Stimulated activated CD8-positive, alpha-beta memory T cell treated with anti-CD3 and anti-CD28 coated beads, Interleukin-12 subunit alpha, Interleukin-12 subunit beta, amount 100 ng/mL, for 4 hours (primary cell): ENCODE results near the gene CRELD2.

Source experiments
- DNase-seq: peaks from one replicate; pipeline ENCODE4 v3.0.0-alpha.2; 2020; ENCODE audit warnings: low read depth

Gene CRELD2

DNA sequence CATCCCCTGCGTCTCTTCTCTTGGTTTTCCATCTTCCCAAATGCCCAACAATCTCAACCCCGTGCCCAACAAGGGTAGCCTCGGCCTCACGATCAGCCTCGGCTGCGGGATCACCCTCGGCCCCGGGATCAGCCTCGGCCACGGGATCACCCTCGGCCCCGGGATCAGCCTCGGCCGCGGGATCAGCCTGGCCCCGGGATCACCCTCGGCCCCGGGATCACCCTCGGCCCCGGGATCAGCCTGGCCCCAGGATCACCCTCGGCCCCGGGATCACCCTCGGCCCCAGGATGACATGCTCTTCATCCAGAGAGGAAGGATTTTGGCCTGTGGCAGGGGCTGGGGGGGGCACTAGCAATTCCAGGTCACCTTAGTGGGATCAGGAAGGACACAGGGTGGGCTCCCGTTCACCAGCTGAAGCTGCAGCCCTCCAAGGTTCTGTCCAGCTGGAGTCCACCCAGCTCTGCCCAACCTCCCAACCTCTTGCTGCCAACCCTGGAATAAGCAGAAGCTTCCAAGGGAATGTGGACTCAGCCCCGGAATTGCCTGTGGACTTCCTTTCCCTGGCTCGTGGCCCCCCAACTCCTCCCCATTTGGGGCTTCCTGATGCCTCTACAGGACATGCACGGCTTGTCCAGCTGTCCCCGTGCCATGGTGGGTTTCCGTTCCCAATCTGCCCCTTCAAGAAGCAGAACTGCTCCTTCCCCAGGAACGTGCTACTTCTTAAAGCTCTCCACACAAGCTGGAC is 6.4 kb upstream of the CRELD2 start:
- no peak for DNase-seq

DNA sequence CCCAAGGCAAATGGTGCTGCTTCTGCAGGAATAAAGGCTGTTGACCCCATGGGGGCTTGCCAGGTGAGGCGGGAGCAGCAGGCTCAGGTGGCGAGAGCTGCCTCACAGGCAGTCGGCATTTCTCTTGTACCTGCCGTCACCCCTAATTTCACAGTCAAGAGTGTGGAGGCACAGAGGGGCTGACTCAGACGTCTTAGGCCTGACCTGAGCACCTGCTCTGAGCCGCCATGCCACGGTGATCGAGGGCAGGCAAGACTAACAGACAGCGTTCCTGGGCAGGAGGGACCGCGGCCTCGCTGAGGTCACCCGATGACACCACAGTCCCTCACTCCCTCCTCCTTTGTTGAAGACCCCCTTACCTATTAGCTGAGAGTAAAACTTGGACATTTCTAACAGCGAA is 5.4 kb upstream of the CRELD2 start:
- no peak for DNase-seq

DNA sequence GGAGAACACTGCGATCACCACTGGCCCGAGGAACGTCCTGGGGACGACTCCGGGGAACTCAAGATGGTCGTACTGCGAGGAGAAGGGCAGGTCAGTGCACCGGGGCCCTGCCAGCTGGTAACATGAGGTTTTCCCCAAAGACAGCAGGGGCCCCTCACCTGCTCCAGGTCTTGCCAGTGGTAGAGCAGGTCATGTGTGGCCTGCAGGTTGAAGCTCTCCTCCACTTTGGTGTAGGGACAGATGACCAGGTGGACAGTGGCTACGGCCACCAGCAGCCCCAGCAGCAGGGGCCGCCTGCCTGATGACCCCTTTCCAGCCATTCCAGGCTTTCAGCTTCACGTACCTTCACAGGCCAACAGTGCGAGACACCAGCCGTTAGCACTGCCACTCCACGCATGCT is 5.0 kb upstream of the CRELD2 start:
- DNase-seq: no peak

DNA sequence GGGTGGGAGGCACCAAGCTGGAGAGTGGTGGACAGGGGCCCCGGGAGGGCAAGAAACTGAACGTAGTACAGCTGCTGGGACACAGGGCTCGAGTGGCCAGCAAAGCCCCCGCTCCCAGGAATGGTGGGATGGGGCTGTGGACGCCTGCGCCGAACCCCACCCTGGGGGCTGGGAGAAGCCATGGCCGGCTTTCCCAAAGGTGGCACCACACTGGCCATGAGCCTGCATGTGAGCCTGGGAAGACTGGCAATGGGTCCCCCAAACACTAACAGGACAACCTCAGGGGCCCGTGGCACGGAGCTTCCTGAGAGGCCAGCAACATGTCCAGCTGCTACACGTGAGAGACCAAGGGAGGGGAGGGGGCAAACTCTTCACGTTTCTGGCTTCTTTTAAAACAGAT is 4.2 kb upstream of the CRELD2 start:
- no peak for DNase-seq

DNA sequence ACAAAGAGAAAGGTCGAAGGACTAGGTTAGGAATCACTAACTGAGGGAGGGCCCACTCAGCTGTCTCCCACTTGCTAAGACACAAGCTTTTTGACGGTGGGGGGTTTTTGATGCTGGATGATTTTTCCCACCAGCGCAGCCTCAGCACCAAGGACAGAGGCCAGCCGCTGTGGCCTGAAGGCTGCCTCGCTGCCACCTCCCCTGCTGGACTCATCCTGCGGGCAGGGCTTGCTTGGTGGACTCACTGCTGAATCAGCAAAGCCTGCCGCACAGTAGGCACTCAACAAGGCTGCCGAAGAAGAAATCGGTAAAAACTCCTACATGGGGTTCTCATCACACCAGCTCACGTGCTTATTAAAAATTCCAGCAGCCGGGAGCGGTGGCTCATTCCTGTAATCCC is 2.8 kb upstream of the CRELD2 start:
- DNase-seq: no peak

DNA sequence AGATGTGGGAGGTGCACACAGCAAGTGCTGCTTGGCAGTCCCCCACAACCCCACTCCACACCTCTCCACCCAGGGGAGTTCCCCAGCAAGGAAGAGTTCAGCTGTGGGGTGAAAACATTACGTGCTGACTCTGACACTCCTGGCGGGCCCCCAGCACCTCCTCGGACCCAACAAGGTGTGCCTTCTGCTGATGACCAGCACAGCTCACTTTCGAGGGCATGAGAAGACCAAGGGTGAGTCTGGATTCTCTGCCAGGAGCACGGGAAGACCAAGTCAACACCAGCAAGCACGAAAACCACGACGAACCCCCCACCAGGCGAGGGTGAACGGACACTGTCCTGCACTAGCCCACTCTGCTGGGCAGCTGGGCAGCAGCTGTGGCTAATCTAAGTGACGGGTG is 1.6 kb upstream of the CRELD2 start:
- DNase-seq: no peak

DNA sequence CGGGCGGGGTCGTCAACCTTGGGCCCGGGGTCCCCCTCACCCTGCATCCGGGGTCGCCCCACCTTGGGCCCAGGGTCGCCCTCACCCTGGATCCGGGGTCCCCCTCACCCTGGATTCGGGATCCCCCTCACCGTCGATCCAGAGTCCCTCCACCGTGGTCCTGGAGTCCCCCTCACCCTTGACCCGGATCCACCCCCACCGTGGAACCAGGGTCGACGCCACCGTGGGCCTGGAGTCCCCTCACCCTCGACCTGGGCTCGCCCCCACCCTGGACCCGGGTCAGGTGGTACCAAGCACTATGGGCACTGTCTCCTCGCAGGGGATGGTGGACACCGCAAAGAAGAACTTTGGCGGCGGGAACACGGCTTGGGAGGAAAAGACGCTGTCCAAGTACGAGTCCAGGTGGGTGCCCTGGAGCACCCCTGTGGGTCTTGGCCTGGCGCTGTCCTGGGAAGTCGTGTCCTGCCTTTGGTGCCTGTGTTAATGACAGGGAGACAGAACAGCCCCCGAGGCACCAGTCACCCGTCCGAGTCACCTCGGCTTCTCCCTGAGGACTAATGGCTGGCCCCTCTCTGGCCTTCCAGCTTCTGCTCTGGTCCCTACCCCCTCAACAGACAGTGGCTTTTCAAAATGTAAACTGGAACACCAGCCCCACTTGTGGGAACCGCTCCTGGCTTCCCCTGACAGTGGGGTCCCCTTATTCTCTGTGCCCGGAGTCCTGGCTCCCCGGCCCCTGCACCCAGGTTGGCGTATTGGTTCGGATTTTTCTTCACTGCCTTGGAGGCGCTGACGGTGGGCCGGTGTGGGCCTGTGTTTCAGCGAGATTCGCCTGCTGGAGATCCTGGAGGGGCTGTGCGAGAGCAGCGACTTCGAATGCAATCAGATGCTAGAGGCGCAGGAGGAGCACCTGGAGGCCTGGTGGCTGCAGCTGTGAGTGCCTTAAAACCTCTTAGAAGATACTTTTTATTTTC is 762 bp downstream of the CRELD2 start:
- DNase-seq: no peak

DNA sequence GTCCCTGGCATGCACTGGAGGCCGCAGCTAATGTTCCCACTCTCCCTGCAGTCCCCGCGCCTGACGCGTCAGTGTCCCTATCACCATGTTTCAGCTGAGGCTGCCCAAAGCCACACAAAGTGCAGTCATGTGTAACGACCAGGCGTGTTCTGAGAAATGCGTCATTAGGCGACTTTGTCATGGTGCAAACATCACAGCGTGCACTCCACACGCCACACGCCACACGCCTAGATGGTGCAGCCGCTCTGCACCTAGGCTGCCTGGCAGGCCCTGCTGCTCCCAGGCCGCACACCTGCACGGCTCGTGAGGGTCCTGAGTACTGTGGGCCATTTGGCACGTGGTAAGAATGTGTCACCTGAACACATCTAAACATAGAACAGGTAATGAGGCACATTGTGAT is 2.4 kb downstream of the CRELD2 start:
- DNase-seq: no peak

DNA sequence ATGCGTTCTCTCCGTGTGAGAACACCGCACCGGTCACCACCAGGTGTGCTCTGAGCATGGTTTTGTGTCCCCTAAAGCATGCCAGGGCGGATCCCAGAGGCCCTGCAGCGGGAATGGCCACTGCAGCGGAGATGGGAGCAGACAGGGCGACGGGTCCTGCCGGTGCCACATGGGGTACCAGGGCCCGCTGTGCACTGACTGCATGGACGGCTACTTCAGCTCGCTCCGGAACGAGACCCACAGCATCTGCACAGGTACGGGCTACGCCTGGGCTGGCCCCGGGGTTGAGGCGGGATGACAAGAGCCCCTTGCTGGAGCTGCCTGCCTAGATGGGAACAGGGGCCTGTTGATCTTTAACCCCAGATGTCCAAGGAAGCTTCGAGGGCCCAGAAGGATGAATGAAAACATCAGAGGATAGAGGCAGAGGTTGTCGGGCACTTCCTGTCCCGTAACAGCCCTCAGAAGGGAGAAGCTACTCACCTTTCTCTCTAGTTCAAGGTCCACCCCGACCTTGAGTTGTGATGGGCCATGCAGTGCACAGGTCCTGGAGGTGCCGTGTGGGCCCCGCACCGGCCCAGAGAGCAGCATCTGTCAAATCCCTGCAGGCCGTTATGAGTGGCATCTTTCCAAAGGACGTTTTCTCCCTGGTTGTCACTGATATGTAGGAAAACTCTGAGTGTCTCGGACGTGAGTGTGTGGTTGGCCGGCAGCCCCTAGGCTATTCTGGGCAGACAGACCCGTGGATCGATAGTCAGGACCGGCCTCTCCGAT is 3.3 kb downstream of the CRELD2 start:
- no peak for DNase-seq

DNA sequence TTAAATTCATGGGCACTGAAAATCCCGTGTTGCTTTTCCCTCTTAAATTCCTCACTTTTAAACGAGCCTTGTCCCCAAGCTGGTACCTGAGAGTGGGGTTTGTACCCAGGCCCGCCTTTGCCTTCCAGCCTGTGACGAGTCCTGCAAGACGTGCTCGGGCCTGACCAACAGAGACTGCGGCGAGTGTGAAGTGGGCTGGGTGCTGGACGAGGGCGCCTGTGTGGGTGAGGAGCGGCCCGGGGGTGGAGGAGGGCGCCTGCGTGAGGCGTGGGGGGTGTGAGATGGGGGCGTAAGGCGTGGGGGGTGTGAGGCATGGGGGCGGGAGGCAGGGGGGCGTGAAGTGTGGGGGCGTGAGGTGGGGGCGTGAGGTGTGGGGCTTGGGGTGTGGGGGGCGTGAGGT is 4.0 kb downstream of the CRELD2 start:
- no peak for DNase-seq

DNA sequence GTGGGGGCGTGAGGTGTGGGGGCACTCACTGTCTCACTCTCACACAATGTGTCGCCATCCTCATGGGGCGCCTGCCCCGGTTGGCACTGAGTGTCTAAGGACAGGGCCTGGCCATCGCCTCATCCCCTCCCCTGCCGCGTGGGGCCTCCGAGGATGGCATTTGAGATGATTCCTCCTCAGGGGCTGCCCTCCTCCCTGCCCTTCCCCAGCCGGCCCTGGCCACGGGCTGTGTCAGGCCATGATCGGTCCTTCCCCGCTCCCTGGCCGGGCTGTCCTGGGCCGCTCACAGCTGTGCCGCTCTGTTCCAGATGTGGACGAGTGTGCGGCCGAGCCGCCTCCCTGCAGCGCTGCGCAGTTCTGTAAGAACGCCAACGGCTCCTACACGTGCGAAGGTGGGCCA is 4.5 kb downstream of the CRELD2 start:
- DNase-seq: no peak

DNA sequence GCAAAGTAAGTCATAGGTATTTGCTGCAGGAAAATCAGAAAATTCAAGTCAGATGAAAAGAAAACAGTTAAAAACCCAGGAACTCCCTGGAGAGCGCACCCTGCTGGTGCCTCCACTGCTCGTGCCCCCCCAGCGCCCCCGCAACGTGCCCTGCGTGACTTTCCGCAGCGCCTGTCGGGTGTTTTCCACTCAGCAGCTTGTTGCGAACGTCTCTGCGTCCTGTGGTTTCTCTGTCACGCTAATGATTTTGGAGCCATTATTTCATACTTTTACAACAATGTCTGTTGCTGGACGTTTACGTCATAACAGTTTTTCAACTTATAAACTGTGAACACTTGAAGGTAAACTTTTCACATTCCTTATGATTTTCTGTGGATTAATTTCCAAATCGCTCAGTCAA is 5.0 kb downstream of the CRELD2 start:
- DNase-seq: no peak

DNA sequence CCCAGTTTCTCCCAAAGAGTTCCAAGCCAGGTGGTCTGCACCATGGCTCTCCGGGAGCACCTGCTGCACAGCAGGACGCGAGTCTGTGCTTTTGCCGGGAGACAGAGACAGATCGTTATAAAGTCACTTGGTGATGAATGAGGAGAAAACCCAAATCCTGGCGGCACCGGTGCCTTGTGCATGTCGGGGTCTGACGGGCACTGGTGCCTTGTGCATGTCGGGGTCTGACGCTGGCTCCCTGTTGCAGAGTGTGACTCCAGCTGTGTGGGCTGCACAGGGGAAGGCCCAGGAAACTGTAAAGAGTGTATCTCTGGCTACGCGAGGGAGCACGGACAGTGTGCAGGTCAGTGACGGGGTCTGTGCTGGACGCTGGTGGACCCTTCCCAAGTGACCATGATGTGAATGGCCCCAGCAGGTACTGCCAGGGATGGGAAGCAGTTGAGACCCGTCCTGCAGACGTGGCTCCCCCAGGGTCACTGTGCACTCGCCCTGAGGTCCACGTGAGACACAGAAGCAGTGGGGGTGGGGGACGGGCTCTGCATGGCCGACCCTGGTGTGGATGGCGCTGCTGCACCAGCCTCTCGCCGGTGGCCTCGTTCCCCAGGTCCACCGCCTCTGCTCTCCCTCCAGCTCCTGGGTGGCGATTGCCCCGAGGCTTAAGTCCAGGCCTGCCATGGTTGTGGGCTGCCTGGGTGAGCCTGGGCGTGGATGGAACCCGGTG is 5.8 kb downstream of the CRELD2 start:
- no peak for DNase-seq

DNA sequence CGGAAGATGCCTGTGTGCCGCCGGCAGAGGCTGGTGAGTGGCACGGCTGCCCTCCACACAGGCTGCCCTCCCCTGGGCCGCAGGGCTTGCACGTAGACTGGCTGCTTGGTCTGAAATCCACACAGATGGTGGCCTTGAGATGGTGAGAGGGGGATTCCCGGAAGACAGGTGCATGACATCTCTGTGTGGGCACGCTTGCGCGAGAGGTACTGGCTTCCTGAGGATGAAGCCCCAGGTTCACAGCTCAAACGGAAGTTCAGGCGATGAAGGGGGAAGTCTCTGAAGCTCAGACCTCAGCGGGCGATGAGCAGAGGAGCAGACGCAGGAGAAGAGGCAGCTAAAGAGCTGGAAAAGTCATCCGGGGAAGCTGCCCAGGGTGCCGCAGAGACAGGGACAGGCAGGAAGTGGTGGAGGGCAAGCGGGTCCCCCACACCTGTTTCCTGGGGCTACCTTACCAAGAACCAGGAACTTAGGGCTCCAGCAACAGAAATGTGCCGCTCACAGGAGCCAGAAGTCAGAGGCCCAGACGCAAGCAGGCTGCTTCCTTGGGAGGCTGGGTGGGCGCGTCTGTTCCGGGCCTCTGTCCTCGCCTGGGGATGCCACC is 7.2 kb downstream of the CRELD2 start:
- peak; percentile 53 for DNase-seq

DNA sequence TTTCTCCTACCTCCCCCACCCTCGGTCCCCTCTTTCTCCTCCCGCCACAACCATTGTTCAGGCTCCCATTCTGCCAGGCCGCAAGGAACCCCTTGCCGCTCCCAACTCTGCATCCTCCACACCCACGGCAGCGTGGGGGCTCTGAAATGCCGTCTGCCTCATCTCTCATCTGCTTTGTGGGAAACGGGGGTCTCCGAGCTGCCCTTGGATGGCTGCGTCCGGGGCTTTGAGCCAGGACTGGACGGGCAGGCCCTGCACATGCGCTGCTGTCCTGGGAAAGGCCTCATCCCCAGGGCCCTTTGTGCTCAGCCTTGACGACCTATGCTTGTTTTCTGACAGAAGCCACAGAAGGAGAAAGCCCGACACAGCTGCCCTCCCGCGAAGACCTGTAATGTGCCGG is 8.5 kb downstream of the CRELD2 start:
- no peak for DNase-seq

DNA sequence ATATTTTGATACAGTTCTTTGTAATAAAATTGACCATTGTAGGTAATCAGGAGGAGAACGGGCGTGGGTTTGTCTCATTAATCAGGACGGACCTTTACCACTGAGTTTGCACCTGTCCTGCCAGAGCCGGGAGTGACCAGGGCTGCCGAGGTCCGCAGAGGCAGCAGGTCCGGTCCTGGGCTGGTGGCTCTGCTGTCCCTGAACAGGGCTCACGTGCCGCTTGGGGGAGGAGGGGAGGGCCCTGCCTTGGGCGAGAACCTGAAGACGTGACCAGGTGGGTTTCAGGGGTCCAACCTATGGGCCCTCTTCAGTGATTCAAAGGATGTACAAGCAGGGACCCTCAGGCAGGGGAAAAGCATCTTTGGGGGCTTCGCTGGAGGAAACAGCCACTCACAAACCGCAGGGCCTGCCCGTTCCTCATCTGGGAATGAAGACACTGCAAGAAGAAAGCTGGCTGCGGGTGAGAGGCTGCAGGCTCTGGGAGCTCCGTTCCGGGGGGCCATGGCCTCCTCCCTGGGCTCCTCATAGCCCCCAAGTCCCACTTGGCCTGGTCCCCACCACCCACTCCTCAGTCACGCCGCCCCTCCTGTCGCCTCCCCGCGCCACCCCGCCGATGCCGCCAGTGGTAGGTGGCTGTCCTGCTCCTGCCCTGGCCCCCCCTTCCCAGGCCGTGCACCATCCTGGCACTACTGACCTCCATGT is 9.2 kb downstream of the CRELD2 start:
- DNase-seq: no peak

DNA sequence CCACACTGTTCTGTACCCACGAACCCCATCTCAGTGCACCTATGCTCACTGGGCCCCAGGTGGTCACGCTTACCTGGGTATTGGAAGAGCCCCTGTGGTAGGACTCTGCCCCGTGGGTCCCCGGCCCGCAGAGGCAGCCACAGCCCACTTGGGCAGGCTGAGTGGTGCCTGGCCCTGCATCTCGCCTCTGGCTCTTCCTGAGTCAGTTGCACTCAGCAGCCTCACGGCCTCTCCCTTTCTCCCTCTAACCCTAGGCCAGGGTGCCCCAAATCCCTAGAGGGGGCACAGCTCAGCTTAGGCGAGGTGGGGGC is 9.7 kb downstream of the CRELD2 start:
- no peak for DNase-seq

DNA sequence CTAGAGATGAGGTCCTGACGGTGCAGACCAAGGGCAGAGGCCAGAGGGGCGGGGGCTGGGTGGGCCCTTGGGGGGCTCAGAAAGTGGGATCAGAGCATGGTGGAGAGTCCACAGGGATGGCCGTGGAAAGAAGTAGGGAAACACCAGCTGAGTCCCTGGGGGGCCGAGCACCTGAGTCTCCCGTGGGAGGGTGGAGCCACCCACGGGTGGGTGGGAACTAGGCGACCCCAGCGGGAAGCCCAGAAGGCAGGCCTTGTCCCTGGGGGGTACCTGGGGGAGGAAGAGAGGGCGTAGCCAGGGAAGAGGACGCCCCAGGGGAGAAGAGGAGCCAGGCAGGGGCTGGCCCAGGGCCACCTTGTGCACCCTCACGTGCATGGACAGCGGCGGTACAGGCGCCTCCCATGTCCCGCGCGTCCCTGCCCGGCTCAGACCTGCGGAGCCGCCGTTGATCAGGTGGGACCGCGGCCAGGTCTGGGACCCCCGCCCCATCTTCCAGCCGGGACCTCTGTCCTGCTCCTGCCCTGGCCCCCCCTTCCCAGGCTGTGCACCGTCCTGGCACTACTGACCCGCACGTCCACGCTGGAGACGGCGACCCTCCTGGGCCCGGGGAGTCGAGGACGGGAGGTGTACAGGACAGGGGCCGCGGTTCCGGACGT is 10.2 kb downstream of the CRELD2 start:
- DNase-seq: no peak

DNA sequence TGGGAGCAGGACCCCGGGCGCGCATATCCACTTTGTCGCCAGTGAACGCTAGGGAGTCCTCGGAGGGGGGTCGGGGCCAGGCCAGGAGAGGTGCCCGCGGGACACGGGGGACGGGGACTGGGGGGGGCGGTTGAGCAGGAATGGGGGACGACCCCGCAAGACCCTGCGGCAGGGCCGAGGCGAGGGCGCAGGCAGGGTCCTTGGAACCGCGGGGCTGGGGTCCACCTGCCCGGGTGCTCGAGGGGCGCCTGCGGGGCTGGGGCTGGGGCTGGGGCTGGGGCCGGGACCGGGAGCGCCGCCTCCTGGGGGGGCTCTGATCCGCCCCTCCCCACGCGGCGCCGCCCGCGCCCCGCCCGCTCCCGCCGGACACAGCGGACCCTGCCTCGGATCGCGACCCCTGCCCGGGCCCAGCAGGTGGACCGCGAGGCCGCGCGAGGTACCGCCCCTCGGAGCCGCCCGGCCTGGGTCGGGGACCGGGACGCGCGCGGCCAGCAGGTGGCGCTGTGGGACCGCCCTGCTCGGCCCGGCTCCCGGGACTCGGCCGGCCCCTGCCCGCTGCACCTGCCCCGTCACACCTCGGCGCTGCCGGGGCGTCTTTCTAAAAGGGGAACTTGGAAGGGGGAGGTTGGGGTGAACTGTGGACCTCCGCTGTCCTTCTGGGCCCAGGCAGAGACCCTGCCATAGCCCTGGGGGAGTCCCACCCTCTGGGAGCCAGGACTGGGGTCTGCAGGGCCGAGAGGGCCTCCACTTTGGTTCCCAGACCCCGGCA is 11.0 kb downstream of the CRELD2 start:
- peak; percentile 69 for DNase-seq
